ENCODE results near the gene SLC5A6.
A peak's percentile ranks its signal among the peaks of the same experiment; 100 is the strongest.

The SLC5A6 gene

DNA sequence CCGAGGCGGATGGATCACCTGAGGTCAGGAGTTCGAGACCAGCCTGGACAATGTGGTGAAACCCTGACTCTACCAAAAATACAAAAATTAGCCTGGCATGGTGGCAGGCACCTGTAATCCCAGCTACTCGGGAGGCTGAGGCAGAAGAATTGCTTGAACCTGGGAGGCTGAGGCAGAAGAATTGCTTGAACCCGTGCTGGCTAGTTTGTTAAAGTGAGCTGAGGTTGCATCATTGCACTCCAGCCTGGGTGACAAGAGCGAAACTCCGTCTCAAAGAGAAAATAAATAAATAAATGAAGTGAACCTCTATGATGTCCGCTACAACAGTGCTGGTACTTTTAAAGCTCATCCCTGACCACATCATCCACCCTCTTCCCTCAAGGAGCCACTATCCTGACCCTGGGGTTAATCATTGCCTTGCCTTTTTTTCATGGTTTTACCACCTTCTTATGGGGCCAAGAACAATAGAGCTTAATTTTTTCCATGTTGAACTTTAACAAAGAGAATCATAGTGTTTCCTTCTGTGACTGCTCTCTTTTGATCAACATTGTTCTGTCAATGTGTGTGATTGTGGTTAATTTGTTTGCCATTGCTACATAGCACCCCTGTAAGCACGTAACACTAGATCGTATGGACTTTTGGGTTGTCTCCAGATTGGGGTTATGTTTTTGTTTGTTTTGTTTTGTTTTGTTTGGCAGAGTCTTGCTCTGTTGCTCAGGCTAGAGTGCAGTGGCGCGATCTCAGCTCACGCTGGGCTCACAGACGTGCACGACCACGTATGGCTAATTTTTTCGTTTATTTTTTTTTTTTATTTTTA lies 17.3 kb downstream of the SLC5A6 start:
- DNase-seq (ENCODE audit: low read depth), result no peak
- no peak for TF ChIP-seq POLR2A (IDR thresholded peaks at IDR 0.05; ENCODE audit: extremely low read depth, insufficient read length)
- TF ChIP-seq, protein P1, sequence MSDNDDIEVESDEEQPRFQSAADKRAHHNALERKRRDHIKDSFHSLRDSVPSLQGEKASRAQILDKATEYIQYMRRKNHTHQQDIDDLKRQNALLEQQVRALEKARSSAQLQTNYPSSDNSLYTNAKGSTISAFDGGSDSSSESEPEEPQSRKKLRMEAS (IDR thresholded peaks at IDR 0.05; ENCODE audit: low read depth, low read length), result no peak
- TF ChIP-seq MYC (IDR thresholded peaks at IDR 0.05; ENCODE audit: low read depth, low read length), result no peak
- no peak for TF ChIP-seq CTCF (IDR thresholded peaks at IDR 0.05; ENCODE audit: low read depth, low read length)
- H3K4me3 ChIP-seq (ENCODE audit: low read depth, low read length), result no peak overlapping the region

DNA sequence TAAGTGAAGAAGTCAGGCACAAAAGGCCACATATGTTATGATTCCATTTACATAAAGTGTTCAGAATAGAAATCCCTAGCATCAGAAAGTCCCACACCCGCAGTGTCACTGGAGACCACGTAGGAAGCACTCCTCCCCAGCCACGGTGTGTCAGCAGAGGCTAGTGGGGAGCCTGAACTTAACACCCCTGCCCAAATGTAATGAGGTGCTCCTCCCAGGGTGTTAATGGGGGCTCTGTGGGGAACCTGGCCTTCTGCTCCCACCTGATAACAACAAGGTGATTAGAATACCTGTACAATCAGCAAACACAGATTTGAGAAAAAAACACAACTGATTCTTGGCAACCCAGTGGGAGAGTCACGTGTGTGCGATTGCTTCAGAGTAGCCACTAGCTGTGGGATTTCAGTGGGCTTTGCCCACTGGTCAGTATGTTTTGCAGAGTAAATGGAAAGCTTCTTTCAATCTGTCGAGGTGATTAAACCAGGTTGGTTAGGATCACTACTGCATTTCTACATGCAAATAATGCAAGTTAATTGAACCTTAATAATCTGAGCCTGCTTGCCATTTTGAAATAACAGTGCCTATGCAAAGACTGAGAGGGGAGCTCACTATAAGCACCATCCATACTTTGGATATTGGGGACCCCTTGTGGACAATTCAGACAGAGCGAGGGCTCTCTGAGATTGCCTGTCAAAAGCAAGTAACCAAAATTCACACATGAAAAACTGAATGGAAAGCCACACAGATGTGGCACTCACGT lies 20.8 kb downstream of the SLC5A6 start:
- DNase-seq (ENCODE audit: low read depth), result peak; percentile 76
- TF ChIP-seq POLR2A (IDR thresholded peaks at IDR 0.05; ENCODE audit: extremely low read depth, insufficient read length), result no peak
- TF ChIP-seq, protein P1 (IDR thresholded peaks at IDR 0.05; ENCODE audit: low read depth, low read length), result no peak
- peak; percentile 92 for TF ChIP-seq CTCF (IDR thresholded peaks at IDR 0.05; ENCODE audit: low read depth, low read length)
- no peak for TF ChIP-seq MYC (IDR thresholded peaks at IDR 0.05; ENCODE audit: low read depth, low read length)

GRCh38 chr2:27189989-27190388 lies 22.1 kb downstream of the SLC5A6 start:
- TF ChIP-seq CTCF (IDR thresholded peaks at IDR 0.05; ENCODE audit: low read depth, low read length), result no peak
- TF ChIP-seq MYC (IDR thresholded peaks at IDR 0.05; ENCODE audit: low read depth, low read length), result no peak
- TF ChIP-seq, protein P1 (IDR thresholded peaks at IDR 0.05; ENCODE audit: low read depth, low read length), result no peak
- TF ChIP-seq POLR2A (IDR thresholded peaks at IDR 0.05; ENCODE audit: extremely low read depth, insufficient read length), result no peak
- no peak for DNase-seq (ENCODE audit: low read depth)

More for the DNA sequence above, 20.8 kb downstream of the SLC5A6 start:
- no peak overlapping the region for H3K4me3 ChIP-seq (ENCODE audit: low read depth, low read length)

DNA sequence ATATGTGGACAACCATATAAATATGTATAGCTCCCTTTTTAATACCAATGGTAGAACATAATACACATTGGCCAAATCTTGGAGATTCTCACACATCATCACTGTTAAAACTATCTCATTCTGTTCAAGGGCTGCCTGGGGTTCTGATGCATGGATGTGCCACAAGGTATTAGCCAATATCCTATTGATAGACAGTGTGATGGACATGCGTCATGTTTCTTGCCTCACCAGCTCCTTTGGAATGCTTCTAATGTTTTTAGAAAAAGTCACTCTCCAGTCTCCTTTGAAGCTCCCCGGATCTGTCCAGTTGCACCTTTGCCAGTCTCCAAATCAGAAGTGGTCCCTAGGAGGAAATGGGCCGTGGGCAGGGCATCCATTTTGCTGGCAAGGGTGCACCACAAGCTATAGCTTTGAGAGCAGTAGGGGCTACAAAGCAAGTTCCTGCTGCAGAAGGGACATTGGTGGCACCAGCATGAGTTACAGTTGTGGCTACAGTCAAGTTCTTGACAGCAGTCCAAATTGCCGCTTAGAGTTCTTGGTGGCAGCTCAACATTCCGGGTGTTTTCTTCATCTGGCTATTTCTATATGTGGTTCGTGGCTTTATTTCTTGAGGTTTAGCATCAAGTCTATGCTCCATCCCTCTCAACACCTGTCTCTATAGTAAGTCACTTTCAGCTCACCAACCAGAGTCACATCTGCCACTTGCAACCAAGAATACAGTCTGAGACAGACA lies 25.3 kb downstream of the SLC5A6 start:
- TF ChIP-seq, protein P1 (IDR thresholded peaks at IDR 0.05; ENCODE audit: low read depth, low read length), result no peak
- TF ChIP-seq MYC (IDR thresholded peaks at IDR 0.05; ENCODE audit: low read depth, low read length) (no peak), POLR2A (IDR thresholded peaks at IDR 0.05; ENCODE audit: extremely low read depth, insufficient read length) (no peak), CTCF (IDR thresholded peaks at IDR 0.05; ENCODE audit: low read depth, low read length) (no peak)
- no peak for DNase-seq (ENCODE audit: low read depth)
- H3K4me3 ChIP-seq (ENCODE audit: low read depth, low read length), result no peak overlapping the region

More at GRCh38 chr2:27189989-27190388, 22.1 kb downstream of the SLC5A6 start:
- no peak overlapping the region for H3K4me3 ChIP-seq (ENCODE audit: low read depth, low read length)

DNA sequence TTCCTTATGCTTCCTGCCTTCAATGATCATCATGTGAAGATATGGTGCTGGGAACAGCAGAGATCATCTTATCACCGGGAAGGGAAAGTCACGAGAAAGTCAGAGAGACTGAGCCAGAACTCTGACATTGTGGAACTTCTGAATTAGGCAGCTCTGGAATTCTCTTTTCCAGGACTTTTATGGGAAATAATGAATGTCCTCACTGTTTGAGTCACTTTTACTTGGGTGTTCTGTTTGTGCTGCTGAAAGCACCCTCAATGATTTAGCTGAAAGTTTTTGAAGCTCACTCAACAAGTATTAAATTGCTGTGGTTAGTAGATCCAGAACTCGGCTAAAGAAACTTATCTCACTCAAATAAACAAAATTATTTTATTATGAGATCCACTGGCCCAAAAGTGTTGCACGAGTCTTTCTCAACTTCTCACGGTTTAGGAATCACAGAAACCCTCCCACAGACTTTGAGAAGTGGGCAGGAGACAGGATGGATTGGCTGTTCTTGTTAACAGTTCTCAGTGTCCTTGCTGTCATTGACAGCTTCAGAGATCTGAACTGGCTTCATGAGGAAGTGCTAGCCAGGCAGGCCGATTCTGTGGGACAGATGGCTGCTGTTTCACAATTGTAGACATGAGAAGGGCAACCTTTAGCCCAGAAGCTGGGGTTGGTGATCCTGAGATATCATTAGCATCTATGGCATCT lies 26.6 kb downstream of the SLC5A6 start:
- H3K4me3 ChIP-seq (ENCODE audit: low read depth, low read length), result no peak overlapping the region
- no peak for TF ChIP-seq CTCF (IDR thresholded peaks at IDR 0.05; ENCODE audit: low read depth, low read length)
- no peak for TF ChIP-seq MYC (IDR thresholded peaks at IDR 0.05; ENCODE audit: low read depth, low read length)
- no peak for TF ChIP-seq POLR2A (IDR thresholded peaks at IDR 0.05; ENCODE audit: extremely low read depth, insufficient read length)
- TF ChIP-seq, protein P1 (IDR thresholded peaks at IDR 0.05; ENCODE audit: low read depth, low read length), result peak; percentile 45; the same call in 1 of the 2 replicates
- peak; percentile 84 for DNase-seq (ENCODE audit: low read depth)

All from NB4 (cell line).